Endodermal cell (in vitro differentiated cells): ENCODE results near the gene NXNL1. TPM values are rescaled to one million over a fixed set of nuclear protein-coding genes. Genes with fewer than 3 reads are reported as not detected.

Experiments
- DNase-seq: peaks from one replicate; pipeline ENCODE4 v3.0.0-alpha.2; 2017
- H3K27ac ChIP-seq: 2 replicates; pipeline ENCODE4 v1.5.1; 2013; ENCODE audit warnings: mild to moderate bottlenecking, low read depth, low read length, moderate library complexity
- H3K27me3 ChIP-seq: 2 replicates; pipeline ENCODE4 v1.6.1; 2013; ENCODE audit warnings: mild to moderate bottlenecking, low read length, moderate library complexity; ENCODE audit not compliant: insufficient read depth, control insufficient read depth, poor library complexity, severe bottlenecking
- H3K36me3 ChIP-seq: 2 replicates; pipeline ENCODE4 v1.7.0; 2013; ENCODE audit warnings: mild to moderate bottlenecking, low read length, moderate library complexity; ENCODE audit not compliant: control insufficient read depth, insufficient read depth
- H3K4me1 ChIP-seq: one replicate; pipeline ENCODE4 v1.7.0; 2013; ENCODE audit warnings: low read length; ENCODE audit not compliant: control insufficient read depth, insufficient read depth
- H3K4me3 ChIP-seq: 2 replicates; pipeline ENCODE4 v1.5.1; 2013; ENCODE audit warnings: mild to moderate bottlenecking, low read length, moderate library complexity
- H3K9ac ChIP-seq: 2 replicates; pipeline ENCODE4 v1.6.1; 2013; ENCODE audit warnings: mild to moderate bottlenecking, low read length, moderate library complexity; ENCODE audit not compliant: poor library complexity, severe bottlenecking; ENCODE audit errors: extremely low read depth
- H3K9me3 ChIP-seq: 2 replicates; pipeline ENCODE4 v1.6.1; 2013; ENCODE audit warnings: mild to moderate bottlenecking, low read length, moderate library complexity; ENCODE audit not compliant: control insufficient read depth
- H3K27ac Mint-ChIP-seq: 2 replicates; pipeline ENCODE4 v1.8.0; 2020; ENCODE audit warnings: mixed read lengths
- H3K27me3 Mint-ChIP-seq: 2 replicates; pipeline ENCODE4 v1.8.0; 2021; ENCODE audit warnings: mild to moderate bottlenecking, mixed read lengths; ENCODE audit not compliant: insufficient read depth
- H3K36me3 Mint-ChIP-seq: 2 replicates; pipeline ENCODE4 v1.8.0; 2020; ENCODE audit warnings: low read depth, mixed read lengths
- H3K4me1 Mint-ChIP-seq: 2 replicates; pipeline ENCODE4 v1.8.0; 2020; ENCODE audit warnings: mixed read lengths
- H3K4me3 Mint-ChIP-seq: 2 replicates; pipeline ENCODE4 v1.8.0; 2020; ENCODE audit warnings: mild to moderate bottlenecking, moderate library complexity, mixed read lengths
- H3K9me3 Mint-ChIP-seq: 2 replicates; pipeline ENCODE4 v1.8.0; 2020; ENCODE audit warnings: mild to moderate bottlenecking, mixed read lengths
- CTCF ChIP-seq: fragments of 200-600 bp; sonication (generic); conservative IDR thresholded peaks from 2 replicates; pipeline ENCODE4 v1.5.0; 2021; ENCODE audit warnings: antibody characterized with exemption, mild to moderate bottlenecking
- WGBS, 2 experiments: methylation state at CpG; one replicate each; pipeline versions ENCODE4 v1.1.5 to v1.1.7; 2013; ENCODE audit warnings: missing lambda C conversion rate in 2 of 2, mixed read lengths in 1 of 2; ENCODE audit not compliant: insufficient coverage in 1 of 2, insufficient read length in 1 of 2; 5-methylcytosine and 5-hydroxymethylcytosine counted together
- total RNA-seq, 2 donors: library from RNA; stranded (reverse); fragmentation: NEBNext Ultra II Directional in 1 of 2; extraction: Animal tissue kit (Norgen Biotek cat#: 25700) in 1 of 2; gene quantifications; 2 replicates in 1 of 2; 3 replicates in 1 of 2; pipeline ENCODE4 v1.2.1, GENCODE V29; 2021

Gene NXNL1
- total RNA-seq, 2 donors from 2014 or later, result not detected

- DNase-seq, result no peak
- H3K9me3 ChIP-seq, result no peaks in the 10 kb centered on the region
- H3K9ac ChIP-seq, result no peak overlapping the region
- Mint-ChIP-seq H3K4me1 (peaks cover 22% of the 10 kb centered on the region), H3K27me3 (peaks cover 4% of the 10 kb centered on the region), H3K4me3 (no peak overlapping the region), H3K36me3 (peaks cover 13% of the 10 kb centered on the region), H3K9me3 (no peaks in the 10 kb centered on the region), H3K27ac (no peak overlapping the region)
- H3K27ac ChIP-seq, result no peak overlapping the region
- H3K4me3 ChIP-seq, result no peak overlapping the region
- no peaks in the 10 kb centered on the region for H3K36me3 ChIP-seq
- no peaks in the 10 kb centered on the region for H3K27me3 ChIP-seq
- 81 to 93% methylated on average over 3 to 9 of the region's 9 CpGs for WGBS, 2 experiments
- H3K4me1 ChIP-seq, result peaks cover 17% of the 10 kb centered on the region
- TF ChIP-seq CTCF, result no peak
Measured at GRCh38 chr19:17409990-17410389, 50.7 kb downstream of the NXNL1 start.

GRCh38 chr19:17406887-17407196 is 53.9 kb downstream of the NXNL1 start:
- Histone ChIP-seq H3K9me3 (no peaks in the 10 kb centered on the region), H3K27ac (no peak overlapping the region)
- H3K4me3 Mint-ChIP-seq, result no peak overlapping the region

GRCh38 chr19:17406046-17406886 is 54.5 kb downstream of the NXNL1 start:
- DNase-seq, result no peak
- peaks cover 19% of the 10 kb centered on the region for H3K4me1 ChIP-seq
- WGBS, 2 experiments, result 89 to 90% methylated on average over 7 to 10 of the region's 10 CpGs
- no peaks in the 10 kb centered on the region for H3K9me3 ChIP-seq
- no peaks in the 10 kb centered on the region for H3K9me3 Mint-ChIP-seq
- peaks cover 16% of the 10 kb centered on the region for H3K36me3 ChIP-seq
- H3K27me3 ChIP-seq, result no peaks in the 10 kb centered on the region
- no peak overlapping the region for H3K9ac ChIP-seq
- H3K27me3 Mint-ChIP-seq, result no peaks in the 10 kb centered on the region
- peak overlapping the region; percentile 98 for H3K4me3 ChIP-seq
- peaks cover 13% of the 10 kb centered on the region for H3K4me1 Mint-ChIP-seq
- TF ChIP-seq CTCF, result no peak
- peaks cover 5% of the 10 kb centered on the region for H3K36me3 Mint-ChIP-seq
- no peak overlapping the region for H3K4me3 Mint-ChIP-seq
- H3K27ac Mint-ChIP-seq, result peak overlapping the region; percentile 64
- no peak overlapping the region for H3K27ac ChIP-seq

More at GRCh38 chr19:17406887-17407196, 53.9 kb downstream of the NXNL1 start:
- no peaks in the 10 kb centered on the region for H3K27me3 ChIP-seq
- H3K36me3 ChIP-seq, result peaks cover 10% of the 10 kb centered on the region
- Mint-ChIP-seq H3K36me3 (peaks cover 6% of the 10 kb centered on the region), H3K9me3 (no peaks in the 10 kb centered on the region), H3K27ac (no peak overlapping the region), H3K4me1 (peaks cover 13% of the 10 kb centered on the region), H3K27me3 (no peaks in the 10 kb centered on the region)
- no peak for TF ChIP-seq CTCF
- no peak for DNase-seq
- WGBS, 2 experiments, result 72 to 82% methylated on average over 1 to 2 of the region's 2 CpGs
- peak overlapping the region; percentile 98 for H3K4me3 ChIP-seq
- peaks cover 19% of the 10 kb centered on the region for H3K4me1 ChIP-seq
- no peak overlapping the region for H3K9ac ChIP-seq

Other genes with a start within 250 kb of the NXNL1 start
- gene USE1, start 245.6 kb downstream of the NXNL1 start, total RNA-seq, result 10 to 100 TPM; 17.4 to 18.4 TPM
- 10 to 100 TPM; 23.1 to 29.1 TPM for gene OCEL1, start 234.7 kb downstream of the NXNL1 start, total RNA-seq
- 100 to 1,000 TPM; 103 to 107 TPM for gene NR2F6, start 215.0 kb downstream of the NXNL1 start, total RNA-seq
- gene USHBP1, start 196.2 kb downstream of the NXNL1 start, total RNA-seq, result 1 to 10 TPM; 3.8 to 6.2 TPM
- gene BABAM1, start 193.5 kb downstream of the NXNL1 start, total RNA-seq, result 100 to 1,000 TPM; 136 to 151 TPM
- 1 to 10 TPM; 4.6 to 9.9 TPM for gene ANKLE1, start 179.0 kb downstream of the NXNL1 start, total RNA-seq
- 10 to 100 TPM; 11.6 to 21.1 TPM for gene ABHD8, start 157.5 kb downstream of the NXNL1 start, total RNA-seq
- gene MRPL34, start 155.1 kb downstream of the NXNL1 start, total RNA-seq, result 10 to 100 TPM; 58.1 to 62.2 TPM
- gene DDA1, start 151.4 kb downstream of the NXNL1 start, total RNA-seq, result 10 to 100 TPM; 36.9 to 42.3 TPM
- gene ANO8, start 126.1 kb downstream of the NXNL1 start, total RNA-seq, result 10 to 100 TPM; 27.5 to 29.5 TPM
- gene GTPBP3, start 123.4 kb downstream of the NXNL1 start, total RNA-seq, result 10 to 100 TPM; 48.7 to 55.7 TPM
- gene PLVAP, start 83.6 kb downstream of the NXNL1 start, total RNA-seq, result under 1 TPM in 1 of 2 donors, not detected in 1; 0.44 TPM
- 1 to 10 TPM; 2.0 to 3.4 TPM for gene CCDC194, start 66.7 kb downstream of the NXNL1 start, total RNA-seq
- 100 to 1,000 TPM in 1 of 2 donors, 10 to 100 TPM in 1; 50.8 to 147 TPM for gene BST2, start 55.3 kb downstream of the NXNL1 start, total RNA-seq
- 10 to 100 TPM; 63.1 to 64.8 TPM for gene MVB12A, start 40.9 kb downstream of the NXNL1 start, total RNA-seq
- gene TMEM221, start 12.3 kb downstream of the NXNL1 start, total RNA-seq, result 1 to 10 TPM; 3.5 to 4.8 TPM
- gene SLC27A1, start 9.6 kb upstream of the NXNL1 start, total RNA-seq, result 10 to 100 TPM; 11.8 to 16.9 TPM
- 100 to 1,000 TPM; 121 to 132 TPM for gene PGLS, start 50.7 kb upstream of the NXNL1 start, total RNA-seq
- 10 to 100 TPM; 61.2 to 68.3 TPM for gene COLGALT1, start 94.7 kb upstream of the NXNL1 start, total RNA-seq
- 10 to 100 TPM in 1 of 2 donors, 1 to 10 TPM in 1; 5.6 to 10.7 TPM for gene UNC13A, start 227.4 kb upstream of the NXNL1 start, total RNA-seq